ENCODE results near the gene OBSCN.
"Not testable (repeated sequence)": the region's sequence is repeated elsewhere in the genome, so short reads cannot be mapped to it uniquely, and the experiment has no call there.

The OBSCN gene

GRCh38 chr1:228234921-228235320 lies 27.1 kb downstream of the OBSCN start:
- DNase-seq = no peak

DNA sequence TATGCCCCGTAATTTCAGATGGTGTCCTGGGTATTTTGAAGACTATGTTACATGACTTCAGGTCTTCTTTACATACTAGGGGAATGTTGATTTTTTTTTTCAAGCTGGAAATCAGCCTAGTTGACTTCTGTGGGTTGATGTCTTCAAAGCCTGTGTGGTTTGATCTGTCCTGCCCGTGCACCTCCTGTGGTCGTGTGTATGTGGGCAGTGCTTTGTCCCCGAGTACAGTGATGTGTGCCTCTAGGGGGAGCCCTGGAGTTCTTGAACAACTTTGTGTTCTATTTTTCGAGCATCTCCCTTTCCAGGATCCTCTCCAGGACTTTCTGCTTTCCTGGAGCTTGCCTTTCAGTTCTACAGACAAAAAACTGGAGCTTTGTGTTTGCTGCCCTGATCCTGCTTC lies 28.9 kb downstream of the OBSCN start:
- DNase-seq = peak; percentile 39

GRCh38 chr1:228238007-228238406 lies 30.2 kb downstream of the OBSCN start:
- no peak for DNase-seq

GRCh38 chr1:228238461-228238860 lies 30.6 kb downstream of the OBSCN start:
- no peak for DNase-seq

DNA sequence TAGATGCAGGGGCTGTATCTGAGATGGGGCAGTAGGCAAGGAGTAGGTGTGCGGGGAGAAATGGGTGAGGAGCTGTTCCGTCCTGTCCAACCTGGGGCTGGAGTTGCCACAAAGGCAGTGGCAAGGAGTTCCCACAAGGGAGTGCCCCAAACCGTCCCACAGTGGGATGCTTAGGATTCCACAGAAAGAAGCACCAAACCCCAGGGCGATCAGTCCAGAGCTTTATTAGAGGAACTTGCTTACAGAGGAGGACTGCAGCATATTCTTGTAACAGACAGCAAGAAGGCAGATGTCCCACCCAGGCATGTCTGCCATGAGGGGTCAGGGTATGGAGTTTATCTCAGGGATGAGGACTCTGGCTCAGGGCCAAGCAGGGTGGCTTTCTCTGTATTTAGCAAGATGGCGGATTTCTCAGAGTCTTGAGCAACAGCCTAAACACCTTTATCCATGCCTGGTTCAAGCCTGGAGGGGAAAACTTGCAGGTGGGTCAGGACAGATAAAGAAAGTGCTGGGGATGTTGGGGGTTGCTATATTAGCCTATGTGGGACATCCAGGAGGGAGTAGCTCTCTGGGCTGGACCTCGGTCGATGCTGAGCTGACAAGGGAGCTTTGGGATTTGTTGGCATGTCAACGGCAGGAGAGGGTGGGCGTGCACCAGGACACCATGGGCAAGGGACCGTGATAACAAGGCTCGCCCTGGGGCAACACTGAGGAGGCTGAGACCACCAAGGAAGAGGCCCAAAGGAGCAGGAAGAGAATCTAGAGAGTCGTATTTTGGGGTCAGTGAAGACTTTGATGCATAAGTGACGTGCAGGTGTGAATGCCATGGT lies 32.8 kb downstream of the OBSCN start:
- DNase-seq = no peak

- DNase-seq = no peak
Measured at GRCh38 chr1:228241259-228241658, 33.4 kb downstream of the OBSCN start.

DNA sequence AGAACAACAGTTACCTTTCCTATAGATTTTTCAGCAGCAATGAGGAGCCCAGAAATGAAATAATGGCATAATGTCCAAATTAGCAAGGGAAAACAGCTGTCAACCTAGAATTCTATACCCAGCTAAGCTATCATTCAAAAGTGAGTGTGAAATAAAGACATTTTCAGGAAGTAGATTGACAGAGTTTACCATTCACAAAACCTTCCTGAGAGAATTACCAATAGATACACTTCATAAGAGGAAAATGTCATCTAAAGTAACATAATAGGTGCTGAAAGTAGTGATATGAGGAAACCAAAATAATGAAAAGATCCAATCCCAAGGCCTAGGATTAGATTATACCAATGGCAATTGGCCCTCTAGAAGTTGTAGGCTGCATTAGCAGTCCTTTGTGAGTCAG lies 34.6 kb downstream of the OBSCN start:
- DNase-seq = no peak

DNA sequence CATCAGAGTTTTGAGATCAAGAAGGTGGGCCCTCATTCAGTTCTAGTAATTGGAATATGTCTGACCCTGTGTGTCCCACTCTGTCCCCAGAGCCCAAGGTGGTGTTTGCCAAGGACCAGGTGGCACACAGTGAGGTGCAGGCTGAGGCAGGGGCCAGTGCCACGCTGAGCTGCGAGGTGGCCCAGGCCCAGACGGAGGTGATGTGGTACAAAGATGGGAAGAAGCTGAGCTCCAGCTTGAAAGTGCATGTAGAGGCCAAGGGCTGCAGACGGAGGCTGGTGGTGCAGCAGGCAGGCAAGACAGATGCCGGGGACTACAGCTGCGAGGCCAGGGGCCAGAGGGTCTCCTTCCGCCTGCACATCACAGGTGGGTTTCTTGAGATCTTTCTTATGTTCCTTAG lies 35.2 kb downstream of the OBSCN start:
- DNase-seq = no peak

DNA sequence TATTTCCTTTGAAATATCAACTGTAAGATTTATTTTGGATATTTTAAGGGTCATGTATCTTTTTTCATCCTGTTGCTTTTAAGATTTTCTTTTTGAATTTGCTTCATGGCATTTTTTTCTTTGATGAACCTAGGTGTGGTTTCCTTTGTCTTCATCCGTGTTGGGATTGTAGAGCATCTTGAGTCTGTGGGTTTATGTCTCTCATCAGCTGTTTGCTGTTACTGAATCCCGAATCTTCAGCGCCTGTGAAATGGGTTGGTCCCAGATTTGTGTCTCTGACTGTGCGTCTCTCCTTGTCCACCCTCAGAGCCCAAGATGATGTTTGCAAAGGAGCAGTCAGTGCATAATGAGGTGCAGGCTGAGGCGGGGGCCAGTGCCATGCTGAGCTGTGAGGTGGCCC lies 36.1 kb downstream of the OBSCN start:
- not testable (repeated sequence) for DNase-seq

GRCh38 chr1:228245111-228245510 lies 37.3 kb downstream of the OBSCN start:
- no peak for DNase-seq

GRCh38 chr1:228246216-228246900 lies 38.5 kb downstream of the OBSCN start:
- no peak for DNase-seq

- no peak for DNase-seq
Measured at GRCh38 chr1:228249513-228250305, 41.9 kb downstream of the OBSCN start.

DNA sequence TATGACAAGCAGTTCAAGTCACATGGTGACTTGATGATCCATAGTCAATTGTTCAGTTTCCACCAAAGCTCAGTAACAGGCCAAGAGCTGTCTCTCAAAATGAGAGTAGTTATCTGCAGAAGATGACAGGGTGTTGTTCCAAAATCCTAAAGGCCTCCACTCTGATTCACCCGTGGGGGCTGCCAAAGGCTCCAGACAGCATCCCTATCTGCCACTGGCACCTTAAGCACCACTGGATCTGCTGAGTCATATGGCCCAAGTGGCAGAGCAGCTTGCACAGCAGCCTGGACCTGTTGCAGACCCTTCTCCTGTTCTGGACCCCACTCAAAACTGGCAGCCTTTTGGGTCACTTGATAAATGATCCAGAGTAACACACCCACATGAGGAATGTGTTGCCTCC lies 44.6 kb downstream of the OBSCN start:
- not testable (repeated sequence) for DNase-seq

DNA sequence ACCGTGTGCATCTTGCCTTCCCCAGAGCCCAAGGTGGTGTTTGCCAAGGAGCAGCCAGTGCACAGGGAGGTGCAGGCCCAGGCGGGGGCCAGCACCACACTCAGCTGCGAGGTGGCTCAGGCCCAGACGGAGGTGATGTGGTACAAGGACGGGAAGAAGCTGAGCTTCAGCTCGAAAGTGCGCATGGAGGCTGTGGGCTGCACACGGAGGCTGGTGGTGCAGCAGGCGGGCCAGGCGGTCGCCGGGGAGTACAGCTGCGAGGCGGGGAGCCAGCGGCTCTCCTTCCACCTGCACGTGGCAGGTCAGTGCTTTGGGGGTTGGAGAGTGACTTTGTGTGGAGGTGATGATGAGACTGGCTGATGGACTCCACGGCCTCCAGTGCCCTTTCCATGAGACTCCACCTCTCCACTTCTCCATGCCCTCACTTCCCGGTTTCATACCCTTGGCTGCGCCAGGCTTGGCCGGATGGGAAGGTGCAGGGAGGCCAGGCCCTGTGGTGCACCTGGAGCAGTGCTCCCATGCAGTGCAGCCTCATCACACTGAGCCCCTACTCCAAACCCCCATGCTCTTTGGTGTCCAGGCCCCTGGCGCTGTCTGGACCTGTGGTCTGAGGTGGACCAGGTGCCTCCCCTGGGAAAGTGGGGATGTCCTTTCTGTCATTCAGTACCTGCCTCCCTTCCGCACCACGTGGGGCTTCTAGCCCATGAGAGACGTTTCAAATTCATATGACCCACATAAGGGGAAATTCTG lies 49.0 kb downstream of the OBSCN start:
- DNase-seq = no peak

DNA sequence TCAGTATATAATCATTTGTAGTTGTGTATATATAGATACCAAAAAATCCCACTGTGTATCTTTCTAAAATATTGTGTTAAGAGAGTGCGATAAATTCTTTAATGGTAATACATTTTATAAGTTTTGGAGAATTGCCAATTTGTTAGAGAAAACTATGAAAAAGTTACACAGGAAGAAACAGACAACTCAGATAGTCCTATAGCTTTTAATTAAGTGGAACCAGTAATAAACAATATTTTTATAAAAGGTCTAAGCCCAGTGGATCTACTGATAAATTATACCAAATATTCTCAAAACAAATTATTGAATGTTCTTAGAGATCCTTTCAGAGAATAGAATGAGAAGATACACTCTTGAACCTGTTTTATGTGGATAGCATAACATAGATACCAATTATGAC lies 50.6 kb downstream of the OBSCN start:
- DNase-seq = no peak

DNA sequence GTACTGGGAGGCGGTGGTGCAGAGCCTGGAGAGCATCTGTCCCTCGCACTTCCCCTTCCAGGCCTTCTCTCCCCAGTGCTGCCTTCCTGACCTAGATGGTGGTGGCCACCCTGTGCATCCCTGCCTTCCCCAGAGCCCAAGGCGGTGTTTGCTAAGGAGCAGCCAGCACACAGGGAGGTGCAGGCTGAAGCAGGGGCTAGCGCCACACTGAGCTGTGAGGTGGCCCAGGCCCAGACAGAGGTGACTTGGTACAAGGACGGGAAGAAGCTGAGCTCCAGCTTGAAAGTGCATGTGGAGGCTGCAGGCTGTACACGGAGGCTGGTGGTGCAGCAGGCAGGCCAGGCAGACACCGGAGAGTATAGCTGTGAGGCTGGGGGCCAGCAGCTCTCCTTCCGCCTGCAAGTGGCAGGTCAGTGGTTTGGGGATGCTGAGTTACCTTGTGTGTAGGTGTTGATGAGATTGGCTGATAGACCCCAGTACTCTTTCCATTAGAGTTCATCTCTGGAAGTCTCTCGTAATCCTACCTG lies 51.6 kb downstream of the OBSCN start:
- DNase-seq = no peak

- DNase-seq = no peak
Measured at GRCh38 chr1:228259951-228260350, 52.1 kb downstream of the OBSCN start.

DNA sequence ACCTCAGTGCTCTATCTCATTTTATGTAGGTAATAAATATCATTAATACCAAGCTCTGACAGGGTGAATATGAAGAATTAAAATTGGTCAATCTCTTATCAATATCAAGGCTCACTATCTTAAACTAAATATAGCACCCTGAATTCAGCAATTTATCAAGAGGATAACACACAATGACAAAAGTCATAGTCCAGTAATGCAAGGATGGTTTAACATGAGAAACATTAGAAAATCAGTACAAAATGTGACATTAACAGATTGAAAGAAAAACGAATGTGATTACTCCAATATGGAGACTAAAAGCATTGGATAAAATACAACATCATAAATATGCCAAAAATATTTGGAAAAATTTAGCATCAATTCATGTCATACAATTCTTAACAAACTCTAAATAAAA lies 53.9 kb downstream of the OBSCN start:
- no peak for DNase-seq

DNA sequence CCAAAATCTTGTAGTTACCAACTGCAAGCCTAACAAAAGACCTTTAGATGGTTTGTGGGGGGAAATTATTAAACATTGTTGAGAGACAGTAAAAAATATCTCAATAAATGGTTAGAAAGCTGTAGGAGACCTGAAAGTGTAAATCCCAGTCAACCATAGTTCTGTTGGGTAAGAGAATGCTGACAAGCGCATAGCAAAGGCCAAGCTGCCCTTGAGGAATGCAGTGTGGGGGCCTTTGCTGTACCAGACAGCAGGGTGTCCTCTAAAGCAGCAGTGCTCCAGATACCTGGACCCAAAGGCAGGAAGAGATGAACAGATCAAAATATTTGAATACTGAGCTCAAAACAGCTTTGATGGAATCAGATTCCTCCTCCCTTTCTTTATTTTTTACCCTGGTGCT lies 54.6 kb downstream of the OBSCN start:
- no peak for DNase-seq

DNA sequence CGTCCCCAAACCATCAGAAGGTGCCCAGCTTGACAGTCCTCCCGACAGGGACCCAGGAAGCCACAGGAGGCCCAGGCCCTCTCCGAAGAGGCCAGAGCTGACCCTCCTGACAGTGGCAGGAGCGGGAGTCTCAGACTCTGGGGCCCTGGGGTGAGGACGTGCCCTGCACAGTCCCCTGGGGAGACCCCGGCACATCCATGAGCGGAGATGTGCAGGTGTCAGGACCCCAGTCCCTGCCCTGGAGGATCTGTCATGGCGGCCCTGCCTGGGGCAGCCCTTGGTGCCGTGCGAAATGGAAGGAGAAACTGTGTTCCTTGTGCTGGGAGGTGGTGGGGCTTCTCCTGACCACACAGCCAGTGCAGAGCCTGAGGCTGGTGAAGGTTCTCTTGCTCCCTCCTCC lies 55.8 kb downstream of the OBSCN start:
- DNase-seq = no peak

DNA sequence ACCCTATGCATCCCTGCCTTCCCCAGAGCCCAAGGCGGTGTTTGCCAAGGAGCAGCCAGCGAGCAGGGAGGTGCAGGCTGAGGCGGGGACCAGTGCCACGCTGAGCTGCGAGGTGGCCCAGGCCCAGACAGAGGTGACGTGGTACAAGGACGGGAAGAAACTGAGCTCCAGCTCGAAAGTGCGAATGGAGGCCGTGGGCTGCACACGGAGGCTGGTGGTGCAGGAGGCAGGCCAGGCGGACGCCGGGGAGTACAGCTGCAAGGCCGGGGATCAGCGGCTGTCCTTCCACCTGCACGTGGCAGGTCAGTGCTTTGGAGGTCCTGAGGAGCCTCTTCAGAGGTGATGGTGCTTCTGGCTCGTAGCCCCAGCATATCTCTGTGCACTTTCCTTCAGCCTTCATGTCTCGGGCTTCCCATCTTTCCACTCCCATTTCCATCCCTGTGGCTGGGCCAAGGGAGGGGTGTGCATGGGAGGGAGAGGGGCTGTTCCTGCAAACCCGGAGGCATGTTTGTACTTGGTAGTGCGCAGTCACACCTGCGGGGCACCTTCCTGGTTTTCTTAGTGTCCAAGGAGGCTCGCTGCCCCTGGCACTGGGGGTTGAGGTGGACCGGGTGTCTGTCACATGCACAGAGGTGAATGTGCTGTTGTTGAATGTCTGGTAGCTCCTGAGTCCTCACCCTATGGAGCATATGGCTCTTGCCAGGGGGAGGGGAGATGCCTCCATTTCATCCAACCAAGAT lies 56.4 kb downstream of the OBSCN start:
- no peak for DNase-seq

DNA sequence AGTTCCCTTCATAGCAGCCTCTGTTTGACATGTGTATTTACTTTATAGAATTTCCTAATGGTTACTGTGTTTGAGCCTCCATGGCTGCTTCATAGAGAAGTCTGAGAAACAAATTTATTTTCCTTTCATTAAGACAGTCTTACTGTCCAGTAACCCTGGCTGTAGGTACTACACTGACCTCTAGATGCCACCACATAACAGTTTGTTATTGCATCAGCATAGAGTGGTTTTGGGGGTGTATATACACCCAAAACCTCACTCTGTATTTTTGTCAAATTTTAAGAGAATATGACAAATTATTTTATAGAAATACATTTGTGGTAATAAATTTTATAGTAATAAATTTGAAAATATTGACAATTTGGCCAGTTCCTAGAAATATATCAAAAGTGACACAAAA lies 57.3 kb downstream of the OBSCN start:
- DNase-seq = no peak
